ENCODE results near the gene NLGN1.
"Not testable (repeated sequence)": the region's sequence is repeated elsewhere in the genome, so short reads cannot be mapped to it uniquely, and the experiment has no call there.

NLGN1 gene

DNA sequence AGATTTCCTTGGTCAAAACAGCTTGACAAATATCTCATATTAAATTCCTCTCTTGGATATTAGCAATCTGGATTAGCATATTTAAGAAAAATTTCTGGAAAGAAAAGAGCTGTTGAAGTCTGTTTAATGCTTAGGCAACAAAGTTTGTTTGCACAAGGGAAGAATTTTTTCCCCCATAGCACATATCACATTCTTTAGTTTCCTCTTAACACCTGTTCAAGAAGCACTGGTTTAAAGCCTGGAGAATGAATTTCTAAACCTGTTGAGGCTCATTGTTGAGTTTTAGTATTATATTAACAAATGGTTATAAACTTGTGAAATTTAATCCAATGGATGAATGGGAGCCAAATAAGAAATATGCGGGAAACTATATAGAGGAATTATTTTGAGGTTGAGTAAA, 41.5 kb downstream of the NLGN1 start:
- DNase-seq, result no peak

DNA sequence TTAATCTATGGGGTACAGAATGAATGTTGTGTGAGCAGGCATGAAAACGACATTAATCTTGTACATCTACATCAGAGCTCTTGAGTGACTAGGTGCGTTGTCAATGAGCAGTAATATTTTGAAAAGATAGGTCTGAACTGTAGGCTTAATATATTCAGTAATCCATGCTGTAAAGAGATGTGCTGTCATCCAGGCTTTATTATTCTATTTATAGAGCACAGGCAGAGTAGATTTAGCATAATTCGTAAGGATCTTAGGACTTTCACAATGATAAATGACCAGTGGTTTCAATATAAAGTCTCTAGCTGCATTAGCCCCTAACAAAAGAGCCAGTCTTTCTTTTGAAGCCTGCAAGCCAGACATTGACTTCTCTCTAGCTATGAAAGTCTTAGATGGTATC, 43.0 kb downstream of the NLGN1 start:
- DNase-seq, result no peak

DNA sequence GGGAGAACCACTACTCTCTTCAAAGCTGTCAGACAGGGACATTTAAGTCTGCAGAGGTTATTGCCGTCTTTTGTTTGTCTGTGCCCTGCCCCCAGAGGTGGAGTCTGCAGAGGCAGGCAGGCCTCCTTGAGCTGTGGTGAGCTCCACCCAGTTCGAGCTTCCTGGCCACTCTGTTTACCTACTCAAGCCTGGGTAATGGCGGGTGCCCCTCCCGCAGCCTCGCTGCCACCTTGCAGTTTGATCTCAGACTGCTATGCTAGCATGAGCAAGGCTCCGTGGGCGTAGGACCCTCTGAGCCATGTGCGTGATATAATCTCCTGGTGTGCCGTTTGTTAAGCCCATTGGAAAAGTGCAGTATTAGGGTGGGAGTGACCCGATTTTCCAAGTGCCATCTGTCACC, 54.0 kb downstream of the NLGN1 start:
- DNase-seq, result not testable (repeated sequence)

DNA sequence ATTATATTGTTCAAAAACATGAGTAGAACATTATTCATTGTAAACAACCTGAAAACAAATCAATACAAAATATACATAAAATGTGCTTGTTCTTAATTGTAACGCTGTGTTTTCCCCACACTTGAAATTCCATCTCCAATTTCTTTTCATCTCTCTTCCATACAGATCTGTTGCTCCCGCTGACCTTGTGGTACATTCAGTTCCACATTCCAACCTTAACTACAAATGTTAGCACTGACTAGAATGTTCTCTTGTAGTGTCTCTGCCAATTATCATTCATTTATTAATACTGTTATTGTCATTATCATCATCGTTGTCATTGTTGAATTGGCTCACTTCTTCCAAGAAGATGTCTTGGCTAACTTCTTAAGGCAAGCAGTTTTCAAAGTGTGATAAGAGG, 65.7 kb downstream of the NLGN1 start:
- no peak for DNase-seq

DNA sequence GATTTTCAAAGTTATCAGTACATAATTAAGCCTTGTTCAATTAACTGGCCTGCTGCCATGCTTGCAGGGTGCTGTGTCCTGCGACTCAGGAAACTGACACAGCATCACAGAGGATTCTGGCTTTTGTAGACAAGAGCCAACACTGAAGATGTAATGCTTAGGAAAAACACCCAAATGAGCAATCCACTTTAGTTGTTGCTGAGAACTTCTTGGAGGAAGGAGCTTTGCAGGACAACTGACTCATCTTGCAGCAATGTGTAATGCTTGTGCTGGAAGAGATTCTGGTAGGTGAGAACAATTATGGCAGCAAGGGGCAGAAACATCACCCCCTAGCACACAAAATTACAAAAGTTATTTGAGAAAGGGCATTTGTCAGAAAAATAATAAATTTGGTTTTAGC, 67.6 kb downstream of the NLGN1 start:
- no peak for DNase-seq

DNA sequence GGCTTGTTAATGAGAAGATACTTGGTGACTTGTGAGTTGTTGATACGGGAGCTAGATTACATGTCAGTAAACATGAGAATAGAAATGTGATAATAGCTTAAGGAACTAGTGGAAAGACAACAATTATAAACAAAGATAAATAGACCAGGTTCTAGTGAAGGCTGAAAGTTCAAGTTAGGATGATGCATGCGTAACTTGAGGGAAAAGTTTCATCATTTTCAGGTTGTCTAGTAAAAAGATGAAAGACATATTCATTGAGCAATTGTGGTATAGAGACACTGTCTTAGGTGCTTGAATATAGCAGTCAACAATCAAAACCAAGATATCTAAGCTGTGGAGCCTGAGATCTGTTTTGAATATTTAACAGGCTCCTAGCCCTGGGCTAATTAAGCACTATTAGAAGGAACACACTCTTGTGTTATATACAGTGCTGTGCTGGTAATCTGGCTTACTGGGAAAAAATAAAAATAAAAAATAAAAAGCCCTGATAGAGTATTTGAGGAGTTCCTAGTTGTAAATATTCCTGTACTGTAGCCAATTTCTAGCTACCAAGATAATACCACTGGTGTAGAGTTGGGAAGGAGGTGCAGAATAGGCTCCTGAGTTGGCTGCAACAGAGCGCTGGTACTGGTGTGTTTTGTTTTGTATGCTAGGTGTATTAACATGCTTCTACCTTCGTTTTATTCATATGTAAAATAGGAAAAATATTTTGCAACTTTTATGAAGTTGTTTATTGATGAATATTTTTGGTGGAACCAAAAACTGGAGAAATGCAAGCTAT, 68.5 kb downstream of the NLGN1 start:
- no peak for DNase-seq

DNA sequence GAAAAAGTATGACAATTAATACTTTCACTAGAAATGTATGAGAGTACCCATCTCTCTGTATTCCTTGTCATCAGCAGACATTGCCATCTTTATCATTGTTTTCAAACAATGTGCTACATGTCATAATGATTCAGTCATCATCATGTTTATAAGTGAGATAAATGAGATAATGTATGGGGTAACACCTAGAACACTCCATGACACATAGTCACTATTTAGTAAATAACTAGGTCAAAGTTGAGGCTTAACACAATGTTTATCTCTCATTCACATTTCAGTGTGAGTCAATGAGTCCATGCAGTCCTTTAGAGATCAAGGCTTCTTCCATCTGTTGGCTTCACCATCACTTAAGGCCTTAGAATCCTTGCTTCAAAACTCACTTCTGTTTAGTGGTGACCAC, 70.0 kb downstream of the NLGN1 start:
- no peak for DNase-seq

DNA sequence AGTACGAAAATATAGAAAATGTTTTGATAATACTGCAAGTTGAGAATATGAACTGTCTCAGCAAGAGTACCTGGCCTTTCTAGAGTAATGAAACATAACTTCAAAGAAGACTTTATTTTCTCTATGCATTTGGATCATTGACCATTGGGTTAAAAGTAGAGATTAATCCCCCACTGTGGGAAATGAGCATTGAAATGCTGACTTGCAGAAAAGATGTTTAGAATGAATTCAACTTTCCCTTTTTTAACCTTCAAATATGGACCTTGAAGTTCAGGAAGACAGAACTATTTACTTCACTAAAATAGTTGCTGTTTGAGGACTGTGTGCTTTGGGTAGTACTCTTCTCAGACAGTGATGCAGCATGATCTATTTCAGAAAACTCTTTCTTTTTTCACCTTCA, 75.7 kb downstream of the NLGN1 start:
- no peak for DNase-seq

DNA sequence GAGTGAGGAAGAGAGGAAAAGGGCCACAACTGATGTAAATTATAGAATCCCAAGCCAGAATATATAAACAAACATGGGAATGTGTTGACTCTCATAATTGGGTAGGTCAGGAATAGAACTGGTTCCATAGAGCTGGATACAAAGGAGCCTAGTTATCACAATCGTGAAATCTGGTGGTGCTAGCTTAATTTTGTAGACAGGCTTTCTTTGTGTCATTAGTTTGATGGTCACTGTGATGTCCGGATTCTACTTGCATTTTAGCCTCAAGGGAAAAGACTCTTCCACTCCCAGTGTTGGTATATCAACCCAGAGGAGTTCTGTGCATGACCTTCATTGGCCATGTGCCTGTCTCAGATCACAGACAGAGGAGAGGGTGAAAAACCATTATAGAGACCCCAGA, 81.8 kb downstream of the NLGN1 start:
- no peak for DNase-seq

DNA sequence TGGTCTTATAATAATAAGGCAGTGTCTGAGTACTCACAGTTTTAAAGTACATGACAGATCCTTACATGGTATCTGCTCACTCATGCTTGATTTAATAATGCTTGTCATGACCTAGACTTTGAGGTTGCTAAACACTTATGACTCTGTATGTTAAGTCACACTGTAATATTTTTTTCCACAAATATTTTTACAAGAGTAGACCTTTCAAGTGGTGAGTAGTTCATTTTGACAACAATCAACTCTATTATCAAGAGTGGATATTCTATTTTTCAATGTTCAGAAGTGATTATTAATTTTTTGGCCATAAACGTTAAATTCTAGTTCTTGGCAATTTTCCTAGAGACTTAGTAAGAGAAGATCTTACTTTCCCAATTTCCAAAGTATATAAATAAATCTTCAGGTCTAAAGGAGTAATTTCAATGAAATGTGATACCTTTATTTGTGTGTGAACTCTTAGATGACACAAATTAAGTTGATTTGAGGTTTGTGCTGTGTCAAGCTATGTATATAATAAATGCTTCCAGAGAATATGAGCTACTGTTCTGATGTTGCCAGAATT, 104.5 kb downstream of the NLGN1 start:
- no peak for DNase-seq

DNA sequence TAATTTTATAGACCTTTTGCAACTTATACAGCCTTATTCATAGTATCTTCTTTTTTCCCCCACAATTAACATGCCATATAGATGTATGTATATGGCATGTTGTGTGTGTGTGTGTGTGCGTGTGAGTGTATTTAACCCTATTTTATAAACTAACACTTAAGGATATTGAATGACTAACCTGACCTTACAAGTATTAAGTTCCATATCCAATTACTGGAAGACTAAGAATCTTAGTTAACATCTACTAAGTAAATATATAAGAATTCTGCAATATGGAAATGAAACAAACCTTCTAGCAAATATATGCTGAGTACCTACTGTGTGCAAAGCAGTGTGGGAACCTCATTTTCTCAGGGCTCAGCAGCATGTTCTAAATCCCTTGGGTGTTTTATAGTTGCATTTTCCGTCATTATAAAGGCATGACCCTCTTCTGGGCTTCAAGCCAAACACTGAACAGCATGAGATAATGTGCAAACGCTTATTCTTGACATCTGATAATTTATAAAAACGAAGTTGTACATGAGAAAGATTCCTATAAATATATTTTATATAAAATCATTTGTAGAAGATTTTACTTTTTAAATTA, 105.5 kb downstream of the NLGN1 start:
- DNase-seq, result no peak

DNA sequence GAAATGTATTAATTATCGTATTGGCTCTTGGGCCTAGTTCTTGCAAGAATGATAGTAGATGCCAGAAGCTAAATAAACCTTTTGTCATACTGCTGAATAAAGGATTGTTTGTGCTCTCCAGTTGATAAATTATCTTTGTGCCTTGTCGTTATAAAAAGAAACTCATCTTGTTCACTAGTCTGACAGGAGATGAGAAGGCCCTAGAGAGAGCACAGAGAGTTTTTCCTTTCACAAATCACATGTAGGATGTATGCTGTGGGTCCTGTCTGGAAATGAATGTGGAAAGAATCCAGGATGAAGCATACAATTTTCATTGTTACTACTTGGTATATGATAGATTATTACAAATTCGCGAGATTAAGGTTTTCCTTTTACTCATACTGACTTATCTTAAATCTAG, 113.0 kb downstream of the NLGN1 start:
- no peak for DNase-seq

DNA sequence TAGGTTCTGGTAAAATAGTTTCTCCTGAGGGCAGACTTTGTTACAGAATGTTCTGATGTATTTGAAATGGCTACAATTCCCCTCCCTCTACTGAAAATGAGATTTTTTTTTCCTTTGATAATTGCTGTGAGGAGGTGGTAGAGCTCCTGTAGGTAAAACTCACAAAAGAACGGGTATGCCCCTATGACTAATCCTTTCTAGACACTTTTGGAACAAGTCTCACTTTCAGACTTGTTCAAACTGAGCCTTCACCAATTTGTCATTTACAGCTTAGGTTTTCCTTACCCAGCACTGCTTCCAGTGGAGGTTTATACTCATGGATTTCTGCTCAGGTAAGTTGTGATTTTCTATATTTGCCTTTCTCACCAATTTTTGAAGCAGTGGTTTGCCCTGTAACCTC, 115.6 kb downstream of the NLGN1 start:
- no peak for DNase-seq

DNA sequence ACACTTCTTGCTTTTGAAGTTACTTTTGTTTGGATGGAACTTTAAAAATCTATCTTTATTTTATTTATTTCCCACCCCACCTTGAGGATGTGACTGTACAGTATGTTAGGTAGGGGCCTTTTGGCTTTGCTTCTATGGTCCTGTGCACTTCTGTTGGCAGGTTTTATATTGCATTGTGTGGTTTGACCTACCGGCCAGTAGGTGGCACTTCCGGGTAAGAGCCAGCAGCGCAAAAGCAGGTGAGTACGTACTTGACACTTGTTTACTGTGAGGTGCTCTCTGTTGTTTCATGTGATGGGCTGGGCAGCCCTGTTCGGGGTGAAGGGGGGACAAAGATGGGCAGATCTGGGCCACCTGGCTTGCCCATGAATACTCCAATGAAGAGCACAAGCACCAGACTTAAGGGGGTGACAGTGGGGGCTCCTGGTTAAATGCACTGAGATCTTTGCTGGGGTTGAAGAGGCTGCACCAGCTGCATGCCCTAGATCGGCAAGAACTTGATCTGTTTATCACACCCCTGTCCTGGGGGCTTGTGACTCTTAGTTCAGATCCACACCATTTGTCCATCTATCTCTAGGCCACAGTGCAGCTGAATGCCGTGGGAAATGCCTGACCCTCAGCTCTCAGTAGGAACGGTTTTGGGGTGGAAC, 131.6 kb downstream of the NLGN1 start:
- DNase-seq, result no peak

DNA sequence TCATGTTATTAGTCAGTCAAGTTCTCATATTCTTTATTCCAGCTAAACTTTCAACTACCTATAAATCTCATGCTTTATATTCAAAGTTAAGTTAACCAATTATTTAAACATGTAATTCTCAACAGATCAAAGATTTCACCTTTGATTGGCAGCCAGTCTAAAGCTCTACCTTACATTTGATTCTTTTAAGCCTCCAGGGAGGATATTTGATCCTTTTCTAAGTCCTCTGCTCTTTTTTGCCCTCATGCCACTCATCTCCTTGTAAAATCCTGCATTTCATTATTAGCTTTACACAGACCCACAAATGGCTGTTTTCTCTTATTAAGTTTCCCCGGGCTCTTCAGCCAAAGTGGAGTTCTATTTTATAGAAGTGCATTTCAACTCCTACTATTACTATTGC, 134.1 kb downstream of the NLGN1 start:
- no peak for DNase-seq

DNA sequence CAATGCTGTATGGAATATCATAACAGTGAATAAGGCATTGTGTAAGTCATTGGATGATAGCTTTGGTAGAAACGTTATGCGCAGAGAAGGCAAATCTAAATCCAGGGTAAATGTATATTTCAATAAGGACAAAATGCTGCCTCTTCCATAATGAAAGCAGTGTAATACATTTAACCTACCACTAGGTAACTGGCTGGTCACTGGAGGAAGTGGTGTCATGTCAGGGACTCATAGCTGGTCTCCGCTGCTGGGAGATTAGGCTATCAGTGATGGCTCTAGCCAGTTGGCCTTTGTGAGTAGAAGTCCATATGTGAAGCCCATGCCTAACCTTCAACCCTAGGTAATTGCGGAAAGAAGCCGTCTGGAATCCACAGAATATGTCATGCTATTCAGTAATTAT, 140.9 kb downstream of the NLGN1 start:
- no peak for DNase-seq

DNA sequence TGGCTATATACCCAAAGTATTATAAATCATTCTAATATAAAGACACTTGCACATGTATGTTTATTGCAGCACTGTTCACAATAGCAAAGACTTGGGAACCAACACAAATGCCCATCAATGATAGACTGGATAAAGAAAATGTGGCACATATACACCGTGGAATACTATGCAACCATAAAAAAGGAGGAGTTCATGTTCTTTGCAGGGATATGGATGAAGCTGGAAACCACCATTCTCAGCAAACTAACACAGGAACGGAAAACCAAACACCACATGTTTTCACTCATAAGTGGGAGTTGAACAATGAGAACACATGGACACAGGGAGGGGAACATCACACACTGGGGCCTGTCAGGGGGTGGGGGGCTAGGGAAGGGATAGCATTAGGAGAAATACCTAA, 148.0 kb downstream of the NLGN1 start:
- DNase-seq, result not testable (repeated sequence)

DNA sequence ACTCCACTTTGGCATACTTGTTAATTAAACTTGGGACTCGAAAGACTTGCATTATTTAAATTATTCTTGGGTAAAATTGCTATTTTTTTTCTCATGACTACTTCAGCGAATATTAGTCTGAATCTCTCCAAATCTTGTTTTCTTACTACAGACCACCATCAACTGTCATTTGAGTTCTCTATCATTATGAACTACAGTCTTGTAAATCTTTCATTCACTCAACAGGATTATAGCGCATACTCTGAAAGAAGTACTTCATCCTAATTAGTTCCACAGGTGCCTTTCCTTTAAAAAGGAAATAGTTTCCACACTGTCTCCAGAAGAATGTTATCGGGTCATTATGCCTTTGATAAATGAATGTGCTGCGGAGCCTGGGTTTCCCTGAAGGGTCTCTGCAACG, 149.5 kb downstream of the NLGN1 start:
- no peak for DNase-seq

DNA sequence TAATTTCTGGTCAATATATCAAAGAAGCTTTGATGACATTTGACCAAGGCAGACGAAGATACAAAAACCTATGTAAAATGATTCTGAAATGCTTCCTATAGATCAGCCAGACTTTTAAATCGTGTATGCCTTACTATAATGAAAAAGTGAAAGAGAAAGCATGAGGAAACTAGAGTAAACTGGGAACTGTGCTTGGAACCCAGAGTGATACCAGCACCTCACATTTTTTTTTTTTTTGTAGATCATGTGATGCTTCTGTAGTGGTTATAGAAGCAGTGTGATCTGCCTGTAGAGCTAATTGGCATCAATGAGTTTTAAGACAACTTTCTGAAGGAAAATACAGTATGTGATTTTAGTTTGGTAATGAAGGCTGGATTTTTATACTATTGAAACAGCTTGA, 150.7 kb downstream of the NLGN1 start:
- no peak for DNase-seq

DNA sequence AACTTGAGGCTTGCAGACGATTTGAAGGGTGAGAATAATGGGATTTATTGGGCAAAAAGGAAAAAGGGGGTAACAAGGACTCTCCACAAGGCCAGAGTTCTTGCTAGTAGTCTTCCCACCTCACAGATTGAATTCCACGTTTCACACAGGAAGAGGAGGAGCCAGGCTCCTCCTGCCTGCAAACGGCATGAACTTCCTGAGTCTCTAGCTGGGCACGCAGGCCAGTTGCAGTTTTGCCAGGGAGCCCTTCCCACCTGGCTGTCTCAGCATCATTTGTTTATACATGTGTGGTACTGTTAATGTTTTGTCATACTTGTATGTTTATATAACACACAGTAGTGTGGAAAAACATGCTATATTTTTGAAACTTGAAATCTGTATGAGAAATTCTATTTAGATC, 155.0 kb downstream of the NLGN1 start:
- DNase-seq, result no peak

DNA sequence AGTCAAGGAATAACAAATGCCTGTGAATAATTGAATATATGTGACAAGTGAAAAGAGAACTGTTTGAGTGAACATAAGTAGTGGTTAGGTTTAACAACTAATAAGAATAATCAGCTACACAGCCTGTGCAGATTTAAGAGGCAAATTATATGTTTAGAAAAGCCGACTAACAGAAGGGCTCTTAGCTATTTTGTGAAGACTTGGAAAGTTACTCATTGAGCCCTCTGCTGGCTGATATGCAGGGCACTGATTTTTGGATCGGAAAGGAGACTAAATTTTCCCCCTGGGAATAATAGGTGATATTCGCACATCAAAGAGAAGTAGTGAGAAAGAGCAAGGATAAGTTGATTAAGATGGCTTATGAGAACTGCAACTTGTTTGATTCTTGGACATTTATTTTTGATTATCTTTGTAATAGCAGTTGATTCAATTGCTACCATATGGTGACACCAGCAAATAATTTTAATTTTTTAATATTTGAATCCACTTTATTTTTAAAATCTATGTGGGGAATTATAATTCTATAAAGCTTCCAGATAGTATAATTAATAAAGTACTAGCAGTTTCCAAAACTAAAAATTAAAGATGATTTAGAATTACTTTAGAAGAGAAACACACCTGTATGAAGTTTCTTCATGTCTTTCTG, 156.2 kb downstream of the NLGN1 start:
- no peak for DNase-seq

DNA sequence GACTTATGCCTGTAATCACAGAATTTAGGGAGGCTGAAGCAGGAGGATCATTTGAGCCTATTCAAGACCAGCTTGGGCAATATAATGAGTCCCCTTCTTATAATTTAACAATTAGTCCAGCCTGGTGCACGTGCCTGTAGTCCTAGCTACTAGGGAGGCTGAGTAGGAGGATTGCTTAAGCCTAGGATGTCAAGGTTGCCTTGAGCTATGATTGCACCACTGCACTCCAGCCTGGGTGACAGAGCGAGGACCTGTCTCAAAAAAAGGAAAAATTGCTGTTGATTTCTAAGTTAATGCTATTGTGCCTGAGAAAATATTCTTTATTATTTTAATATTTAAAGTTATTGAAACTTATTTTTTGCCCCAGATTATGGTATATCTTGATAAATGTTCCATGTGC, 159.0 kb downstream of the NLGN1 start:
- no peak for DNase-seq

DNA sequence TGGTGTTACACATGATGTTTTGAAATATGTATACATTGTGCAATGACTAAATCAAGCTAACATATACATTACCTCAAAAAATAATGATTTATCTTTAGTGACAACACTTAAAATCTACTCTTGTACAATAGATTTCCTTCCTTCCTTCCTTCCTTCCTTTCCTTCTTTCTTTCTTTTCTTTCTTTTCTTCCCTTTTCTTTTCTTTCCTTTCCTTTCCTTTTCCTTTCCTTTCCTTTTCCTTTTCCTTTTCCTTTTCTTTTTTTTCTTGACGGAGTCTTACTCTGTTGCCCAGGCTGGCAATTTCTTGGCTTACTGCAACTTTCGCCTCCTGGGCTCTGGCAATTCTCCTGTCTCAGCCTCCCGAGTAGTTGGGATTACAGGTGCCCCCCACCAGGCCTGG, 170.5 kb downstream of the NLGN1 start:
- no peak for DNase-seq

DNA sequence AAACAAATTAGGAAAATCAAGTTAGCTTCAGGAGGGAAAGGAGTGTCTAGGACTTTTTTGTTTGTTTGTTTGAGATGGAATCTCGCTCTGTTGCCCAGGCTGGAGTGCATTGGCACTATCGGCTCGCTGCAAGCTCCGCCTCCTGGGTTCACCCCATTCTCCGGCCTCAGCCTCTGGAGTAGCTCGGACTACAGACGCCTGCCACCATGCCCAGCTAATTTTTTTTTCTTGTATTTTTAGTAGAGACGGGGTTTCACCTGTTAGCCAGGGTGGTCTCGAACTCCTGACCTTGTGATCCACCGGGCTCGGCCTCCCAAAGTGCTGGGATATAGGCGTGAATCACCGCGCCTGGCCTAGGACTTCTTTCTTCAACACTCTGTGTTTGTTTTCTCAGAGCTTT, 171.1 kb downstream of the NLGN1 start:
- DNase-seq, result no peak

Measured in activated CD8-positive, alpha-beta memory T cell treated with anti-CD3 and anti-CD28 coated beads for 24 hours (primary cell).